BE2C (cell line): ENCODE results near the gene IQCE.
"Not testable (repeated sequence)": the region's sequence is repeated elsewhere in the genome, so short reads cannot be mapped to it uniquely, and the experiment has no call there.

Experiments
- DNase-seq: peaks from one replicate; pipeline ENCODE4 v3.0.0-alpha.2; 2020
- H3K27me3 ChIP-seq: fragments of 250-450 bp; sonication (Bioruptor Pico); 2 replicates; pipeline ENCODE4 v1.5.1; 2020; ENCODE audit warnings: mild to moderate bottlenecking
- H3K36me3 ChIP-seq: fragments of 250-450 bp; sonication (Bioruptor Pico); 2 replicates; pipeline ENCODE4 v1.5.1; 2020; ENCODE audit warnings: mild to moderate bottlenecking
- H3K4me1 ChIP-seq: fragments of 250-450 bp; sonication (Bioruptor Pico); 2 replicates; pipeline ENCODE4 v1.5.1; 2020
- H3K4me3 ChIP-seq: 2 replicates; pipeline ENCODE4 v1.5.1; 2011; ENCODE audit warnings: low read depth, low read length
- H3K9me3 ChIP-seq: fragments of 250-450 bp; sonication (Bioruptor Pico); 2 replicates; pipeline ENCODE4 v1.5.1; 2020
- CTCF ChIP-seq: IDR thresholded peaks from 2 replicates; pipeline ENCODE4 v1.5.1; 2012; ENCODE audit warnings: mild to moderate bottlenecking, low read depth, low read length

Gene IQCE

GRCh38 chr7:2608921-2609411 is 50.2 kb downstream of the IQCE start:
- peak; percentile 59 for TF ChIP-seq CTCF
- no peak for DNase-seq
- peaks cover 27% of the 10 kb centered on the region for H3K4me1 ChIP-seq
- no peak overlapping the region for H3K4me3 ChIP-seq
- no peaks in the 10 kb centered on the region for H3K27me3 ChIP-seq
- no peaks in the 10 kb centered on the region for H3K36me3 ChIP-seq
- H3K9me3 ChIP-seq = no peaks in the 10 kb centered on the region

GRCh38 chr7:2609646-2610045 is 50.9 kb downstream of the IQCE start:
- not testable (repeated sequence) for H3K27me3 ChIP-seq, DNase-seq, H3K36me3 ChIP-seq, H3K9me3 ChIP-seq, H3K4me3 ChIP-seq
- H3K4me1 ChIP-seq = peaks cover 34% of the 10 kb centered on the region

GRCh38 chr7:2610466-2610865 is 51.7 kb downstream of the IQCE start:
- TF ChIP-seq CTCF = no peak
- Histone ChIP-seq H3K36me3 (no peaks in the 10 kb centered on the region), H3K4me3 (no peak overlapping the region), H3K9me3 (no peaks in the 10 kb centered on the region), H3K27me3 (no peaks in the 10 kb centered on the region), H3K4me1 (peaks cover 35% of the 10 kb centered on the region)
- DNase-seq = no peak

- DNase-seq = no peak
- Histone ChIP-seq H3K27me3 (no peaks in the 10 kb centered on the region), H3K4me1 (peaks cover 33% of the 10 kb centered on the region), H3K9me3 (no peaks in the 10 kb centered on the region), H3K36me3 (no peaks in the 10 kb centered on the region), H3K4me3 (no peak overlapping the region)
- no peak for TF ChIP-seq CTCF
These were observed 52.1 kb downstream of the IQCE start for GRCh38 chr7:2610898-2611297.

- TF ChIP-seq CTCF = no peak
- Histone ChIP-seq H3K4me1 (peaks cover 28% of the 10 kb centered on the region), H3K4me3 (no peak overlapping the region), H3K36me3 (no peaks in the 10 kb centered on the region), H3K27me3 (no peaks in the 10 kb centered on the region), H3K9me3 (no peaks in the 10 kb centered on the region)
- DNase-seq = no peak
These were observed 52.6 kb downstream of the IQCE start for GRCh38 chr7:2611401-2611800.

GRCh38 chr7:2611922-2612321 is 53.1 kb downstream of the IQCE start:
- Histone ChIP-seq H3K4me3 (no peak overlapping the region), H3K9me3 (no peaks in the 10 kb centered on the region), H3K36me3 (no peaks in the 10 kb centered on the region), H3K27me3 (no peaks in the 10 kb centered on the region), H3K4me1 (peaks cover 25% of the 10 kb centered on the region)
- TF ChIP-seq CTCF = no peak
- no peak for DNase-seq
